GM12801 (cell line): ENCODE data around the gene GBX2.

ENCODE experiments used
- CTCF ChIP-seq: IDR thresholded peaks from one replicate; pipeline ENCODE4 v1.5.1; 2011; ENCODE audit warnings: control low read depth; ENCODE audit not compliant: insufficient read length; ENCODE audit errors: extremely low read depth

The GBX2 gene

GRCh38 chr2:236166796-236167296, 1.3 kb downstream of the GBX2 start:
- TF ChIP-seq CTCF = no peak

GRCh38 chr2:236165842-236166795, 2.1 kb downstream of the GBX2 start:
- no peak for TF ChIP-seq CTCF

- TF ChIP-seq CTCF = no peak
Observed at GRCh38 chr2:236164925-236165841, 3.0 kb downstream of the GBX2 start.

- no peak for TF ChIP-seq CTCF
Observed at GRCh38 chr2:236164201-236164924, 3.8 kb downstream of the GBX2 start.

GRCh38 chr2:236163471-236164200, 4.5 kb downstream of the GBX2 start:
- TF ChIP-seq CTCF = no peak

- TF ChIP-seq CTCF = no peak
Observed at GRCh38 chr2:236162882-236163470, 5.2 kb downstream of the GBX2 start.
